Glutamatergic neuron (in vitro differentiated cells): ENCODE results near the gene FAU. TPM values are rescaled to one million over a fixed set of nuclear protein-coding genes. Genes with fewer than 3 reads are reported as not detected.

Experiments
- DNase-seq: peaks from one replicate; pipeline ENCODE4 v3.0.0; 2022
- H3K27ac Mint-ChIP-seq: one replicate; pipeline ENCODE4 v1.8.0; 2020; ENCODE audit warnings: mild to moderate bottlenecking, mixed read lengths, inconsistent platforms; ENCODE audit not compliant: unreplicated experiment
- H3K27me3 Mint-ChIP-seq: one replicate; pipeline ENCODE4 v1.8.0; 2020; ENCODE audit warnings: mild to moderate bottlenecking, moderate library complexity, mixed read lengths, inconsistent platforms; ENCODE audit not compliant: unreplicated experiment
- H3K36me3 Mint-ChIP-seq: one replicate; pipeline ENCODE4 v1.8.0; 2020; ENCODE audit warnings: mild to moderate bottlenecking, mixed read lengths, inconsistent platforms; ENCODE audit not compliant: unreplicated experiment
- H3K4me1 Mint-ChIP-seq: one replicate; pipeline ENCODE4 v1.8.0; 2020; ENCODE audit warnings: mild to moderate bottlenecking, low read depth, mixed read lengths, inconsistent platforms; ENCODE audit not compliant: unreplicated experiment
- H3K4me3 Mint-ChIP-seq: one replicate; pipeline ENCODE4 v1.8.0; 2020; ENCODE audit warnings: mild to moderate bottlenecking, mixed read lengths, inconsistent platforms; ENCODE audit not compliant: unreplicated experiment
- H3K9me3 Mint-ChIP-seq: one replicate; pipeline ENCODE4 v1.8.0; 2020; ENCODE audit warnings: mild to moderate bottlenecking, moderate library complexity, mixed read lengths, inconsistent platforms; ENCODE audit not compliant: unreplicated experiment
- total RNA-seq: library from RNA; stranded (reverse); fragmentation: NEBNext Ultra II Directional; extraction: Animal tissue kit (Norgen Biotek cat#: 25700); gene quantifications from one replicate; pipeline ENCODE4 v1.2.1, GENCODE V29; 2021; ENCODE audit not compliant: unreplicated experiment
- TF ChIP-seq, protein P1 (sequence below): fragments of 200-600 bp; sonication (generic); IDR thresholded peaks from one replicate; pipeline ENCODE4 v1.5.0; 2021; ENCODE audit not compliant: partially characterized antibody, unreplicated experiment

The FAU gene
- total RNA-seq, 1 donor from 2014 or later: 560 TPM

DNA sequence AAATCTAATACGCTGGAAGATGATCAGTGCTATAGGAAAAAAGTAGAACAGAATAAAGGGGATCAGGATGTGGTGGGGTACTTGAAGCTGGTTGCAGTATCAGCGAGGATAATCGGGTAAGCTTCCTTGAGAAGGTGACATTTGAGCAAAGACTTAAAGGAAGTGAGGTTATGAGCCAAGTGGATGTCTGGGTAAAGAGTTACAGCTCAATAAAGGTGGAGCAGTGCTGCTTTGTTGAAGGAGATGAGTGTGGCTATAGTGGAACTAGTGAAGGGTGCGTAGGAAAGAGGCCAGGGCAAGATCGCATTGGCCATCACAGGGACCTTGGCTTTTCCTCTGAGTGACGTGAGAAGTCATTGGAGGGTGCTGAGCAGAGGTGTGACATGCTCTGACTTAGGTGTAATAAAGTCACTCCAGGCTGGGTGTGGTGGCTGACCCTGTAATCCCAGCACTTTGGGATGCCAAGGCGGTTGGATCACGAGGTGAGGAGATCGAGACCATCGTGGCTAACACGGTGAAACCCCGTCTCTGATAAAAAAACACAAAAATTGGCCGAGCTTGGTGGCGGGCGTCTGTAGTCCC is 14.7 kb upstream of the FAU start:
- peaks cover 6% of the 10 kb centered on the region for H3K27me3 Mint-ChIP-seq
- no peaks in the 10 kb centered on the region for H3K36me3 Mint-ChIP-seq
- TF ChIP-seq, protein P1, sequence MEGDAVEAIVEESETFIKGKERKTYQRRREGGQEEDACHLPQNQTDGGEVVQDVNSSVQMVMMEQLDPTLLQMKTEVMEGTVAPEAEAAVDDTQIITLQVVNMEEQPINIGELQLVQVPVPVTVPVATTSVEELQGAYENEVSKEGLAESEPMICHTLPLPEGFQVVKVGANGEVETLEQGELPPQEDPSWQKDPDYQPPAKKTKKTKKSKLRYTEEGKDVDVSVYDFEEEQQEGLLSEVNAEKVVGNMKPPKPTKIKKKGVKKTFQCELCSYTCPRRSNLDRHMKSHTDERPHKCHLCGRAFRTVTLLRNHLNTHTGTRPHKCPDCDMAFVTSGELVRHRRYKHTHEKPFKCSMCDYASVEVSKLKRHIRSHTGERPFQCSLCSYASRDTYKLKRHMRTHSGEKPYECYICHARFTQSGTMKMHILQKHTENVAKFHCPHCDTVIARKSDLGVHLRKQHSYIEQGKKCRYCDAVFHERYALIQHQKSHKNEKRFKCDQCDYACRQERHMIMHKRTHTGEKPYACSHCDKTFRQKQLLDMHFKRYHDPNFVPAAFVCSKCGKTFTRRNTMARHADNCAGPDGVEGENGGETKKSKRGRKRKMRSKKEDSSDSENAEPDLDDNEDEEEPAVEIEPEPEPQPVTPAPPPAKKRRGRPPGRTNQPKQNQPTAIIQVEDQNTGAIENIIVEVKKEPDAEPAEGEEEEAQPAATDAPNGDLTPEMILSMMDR: no peak
- H3K27ac Mint-ChIP-seq: no peak overlapping the region
- H3K4me3 Mint-ChIP-seq: peak overlapping the region; percentile 84
- peaks cover 9% of the 10 kb centered on the region for H3K9me3 Mint-ChIP-seq
- no peak for DNase-seq
- peaks cover 15% of the 10 kb centered on the region for H3K4me1 Mint-ChIP-seq

DNA sequence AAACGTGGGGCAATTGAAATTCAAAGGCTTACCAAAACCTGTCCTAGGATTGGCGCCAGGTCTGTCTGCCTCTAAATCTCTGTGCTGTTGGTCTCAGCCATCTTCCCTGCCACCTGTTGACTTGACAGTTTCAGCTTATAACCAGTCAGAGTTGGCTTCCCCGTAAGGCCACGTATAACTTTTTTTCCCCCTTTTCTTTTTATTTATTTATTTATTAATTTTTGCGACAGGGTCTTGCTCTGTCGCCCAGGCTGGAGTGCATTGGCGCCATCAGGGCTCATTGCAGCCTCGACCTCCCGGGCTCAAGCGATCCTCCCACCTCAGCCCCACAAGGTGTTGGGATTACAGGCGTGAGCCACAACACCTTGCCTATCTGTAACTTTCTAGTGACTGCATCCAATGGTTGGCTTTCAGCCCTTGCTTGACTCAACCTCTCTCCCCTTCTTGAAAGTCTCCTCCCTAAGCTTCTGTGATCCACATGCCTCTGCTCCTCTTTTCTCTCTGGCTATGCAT is 13.8 kb upstream of the FAU start:
- H3K27me3 Mint-ChIP-seq: peaks cover 6% of the 10 kb centered on the region
- peak overlapping the region; percentile 99 for H3K27ac Mint-ChIP-seq
- no peaks in the 10 kb centered on the region for H3K36me3 Mint-ChIP-seq
- TF ChIP-seq, protein P1: no peak
- DNase-seq: no peak
- H3K9me3 Mint-ChIP-seq: peaks cover 9% of the 10 kb centered on the region
- peaks cover 15% of the 10 kb centered on the region for H3K4me1 Mint-ChIP-seq
- H3K4me3 Mint-ChIP-seq: peak overlapping the region; percentile 97

DNA sequence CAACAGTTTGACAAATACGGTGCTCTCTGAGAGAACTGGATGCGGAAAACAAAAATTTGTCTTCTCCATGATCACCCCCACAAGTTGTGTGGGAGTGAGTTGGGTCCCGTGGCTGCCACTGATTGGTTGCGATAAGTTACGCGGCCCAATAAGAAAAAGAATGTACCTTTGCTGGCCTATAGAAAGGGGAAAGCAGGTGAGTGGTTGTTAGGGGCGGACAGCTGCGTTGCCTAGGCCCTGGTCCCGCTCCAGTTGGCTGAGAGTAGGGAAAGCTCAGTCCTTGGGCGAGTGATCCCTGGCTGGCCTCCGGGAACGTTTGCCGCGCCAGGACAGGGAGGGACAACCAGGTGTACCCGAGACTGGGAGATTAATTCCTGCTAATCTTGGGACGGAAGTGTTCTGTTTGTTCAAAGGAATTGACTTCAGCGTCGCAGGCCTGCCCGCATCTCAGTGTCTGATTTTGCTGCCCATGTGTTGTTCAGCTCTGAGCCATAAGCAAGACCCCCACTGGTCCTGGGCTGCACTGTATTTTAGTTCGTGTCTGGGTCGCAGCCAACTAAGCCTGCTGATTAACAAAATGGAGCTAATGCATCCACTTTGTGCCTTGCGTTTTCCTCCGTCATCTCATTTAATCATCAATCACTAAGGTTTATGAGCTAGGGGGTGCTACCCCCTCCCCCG is 13.2 kb upstream of the FAU start:
- no peaks in the 10 kb centered on the region for H3K36me3 Mint-ChIP-seq
- H3K4me3 Mint-ChIP-seq: peak overlapping the region; percentile 97
- H3K9me3 Mint-ChIP-seq: peaks cover 9% of the 10 kb centered on the region
- H3K27me3 Mint-ChIP-seq: peaks cover 6% of the 10 kb centered on the region
- TF ChIP-seq, protein P1: no peak
- peak overlapping the region; percentile 99 for H3K27ac Mint-ChIP-seq
- H3K4me1 Mint-ChIP-seq: peaks cover 15% of the 10 kb centered on the region
- DNase-seq: peak; percentile 75

GRCh38 chr11:65134240-65134951 is 12.5 kb upstream of the FAU start, which contains the start of gene SYVN1:
Gene SYVN1 (minus strand): TSS chr11:65134519. CDS start chr11:65133601, 918 bp downstream.
- DNase-seq: peak; percentile 92
- peaks cover 15% of the 10 kb centered on the region for H3K4me1 Mint-ChIP-seq
- no peaks in the 10 kb centered on the region for H3K36me3 Mint-ChIP-seq
- peaks cover 9% of the 10 kb centered on the region for H3K9me3 Mint-ChIP-seq
- peak within 1 kb of the TSS; percentile 97 for H3K4me3 Mint-ChIP-seq
- H3K27ac Mint-ChIP-seq: peak within 1 kb of the TSS; percentile 99
- H3K27me3 Mint-ChIP-seq: peaks cover 6% of the 10 kb centered on the region
- TF ChIP-seq, protein P1: no peak
